Astrocyte (in vitro differentiated cells and primary cell): ENCODE data around the gene LZTS2. TPM values are rescaled to one million over a fixed set of nuclear protein-coding genes. Genes with fewer than 3 reads are reported as not detected.

Experiments
- DNase-seq: peaks from one replicate; pipeline ENCODE4 v3.0.0-alpha.2; 2010; ENCODE audit warnings: low read depth
- FAIRE-seq: peaks from 2 replicates; lab custom pipeline; 2011; peaks lifted over from hg19 to GRCh38; lab: Jason Lieb, UNC
- H2AFZ ChIP-seq: 2 replicates; pipeline ENCODE4 v1.6.0; 2012; ENCODE audit warnings: low read depth, low read length, inconsistent platforms
- H3K27ac ChIP-seq: 2 replicates; pipeline ENCODE4 v1.5.1; 2011; ENCODE audit warnings: low read depth, low read length, inconsistent platforms
- H3K27me3 ChIP-seq: 2 replicates; pipeline ENCODE4 v1.6.0; 2011; ENCODE audit warnings: low read length, inconsistent platforms; ENCODE audit not compliant: insufficient read depth
- H3K36me3 ChIP-seq: 2 replicates; pipeline ENCODE4 v1.5.1; 2011; ENCODE audit warnings: low read length, inconsistent platforms; ENCODE audit not compliant: insufficient read depth
- H3K4me1 ChIP-seq: 2 replicates; pipeline ENCODE4 v1.5.1; 2011; ENCODE audit warnings: low read length, inconsistent platforms; ENCODE audit not compliant: insufficient read depth
- H3K4me2 ChIP-seq: 2 replicates; pipeline ENCODE4 v1.6.0; 2012; ENCODE audit warnings: low read length, inconsistent platforms
- H3K4me3 ChIP-seq: 2 replicates; pipeline ENCODE4 v1.5.1; 2011; ENCODE audit warnings: low read depth, mild to moderate bottlenecking, low read length, inconsistent platforms; ENCODE audit not compliant: insufficient read depth
- H3K79me2 ChIP-seq: 2 replicates; pipeline ENCODE4 v1.6.0; 2012; ENCODE audit warnings: mild to moderate bottlenecking, low read length, inconsistent platforms; ENCODE audit not compliant: insufficient read depth
- H3K9ac ChIP-seq: 2 replicates; pipeline ENCODE4 v1.6.0; 2012; ENCODE audit warnings: mild to moderate bottlenecking, low read length, inconsistent platforms
- H3K9me3 ChIP-seq: 2 replicates; pipeline ENCODE4 v1.5.1; 2012; ENCODE audit warnings: low read depth, mild to moderate bottlenecking, low read length, inconsistent platforms; ENCODE audit not compliant: insufficient read depth
- H4K20me1 ChIP-seq: 2 replicates; pipeline ENCODE4 v1.6.0; 2012; ENCODE audit warnings: low read length, inconsistent platforms; ENCODE audit not compliant: insufficient read depth
- H3K27ac Mint-ChIP-seq: one replicate; pipeline ENCODE4 v1.8.0; 2021; ENCODE audit warnings: mild to moderate bottlenecking, mixed read lengths; ENCODE audit not compliant: unreplicated experiment
- H3K27me3 Mint-ChIP-seq: one replicate; pipeline ENCODE4 v1.8.0; 2021; ENCODE audit warnings: low read depth, mixed read lengths; ENCODE audit not compliant: unreplicated experiment
- H3K36me3 Mint-ChIP-seq: one replicate; pipeline ENCODE4 v1.8.0; 2021; ENCODE audit warnings: low read depth, mixed read lengths; ENCODE audit not compliant: unreplicated experiment
- H3K4me1 Mint-ChIP-seq: one replicate; pipeline ENCODE4 v1.8.0; 2021; ENCODE audit warnings: low read depth, mixed read lengths; ENCODE audit not compliant: unreplicated experiment
- H3K4me3 Mint-ChIP-seq: one replicate; pipeline ENCODE4 v1.8.0; 2021; ENCODE audit warnings: mild to moderate bottlenecking, moderate library complexity, mixed read lengths; ENCODE audit not compliant: unreplicated experiment
- H3K9me3 Mint-ChIP-seq: one replicate; pipeline ENCODE4 v1.8.0; 2021; ENCODE audit warnings: mild to moderate bottlenecking, mixed read lengths; ENCODE audit not compliant: unreplicated experiment
- CTCF ChIP-seq: IDR thresholded peaks from 2 replicates; pipeline ENCODE4 v1.5.1; 2011; ENCODE audit warnings: low read depth, mild to moderate bottlenecking, inconsistent platforms, low read length, moderate library complexity; ENCODE audit not compliant: insufficient read depth
- EZH2 ChIP-seq: IDR thresholded peaks from 2 replicates; pipeline ENCODE4 v1.6.1; 2012; ENCODE audit warnings: mild to moderate bottlenecking, low read length, inconsistent platforms; ENCODE audit not compliant: insufficient read depth
- total RNA-seq: library from RNA; stranded (reverse); gene quantifications from 2 replicates; pipeline ENCODE4 v1.2.1, GENCODE V29; 2021

The LZTS2 gene
- total RNA-seq, 1 donor from 2014 or later, result 69.9 TPM

- Histone ChIP-seq H3K27me3 (no peaks in the 10 kb centered on the region), H3K4me3 (peak overlapping the region; percentile 89), H2AFZ (peak overlapping the region; percentile 82), H3K9me3 (no peaks in the 10 kb centered on the region), H3K4me1 (peaks cover 36% of the 10 kb centered on the region), H4K20me1 (peaks cover 17% of the 10 kb centered on the region), H3K36me3 (peaks cover 5% of the 10 kb centered on the region), H3K4me2 (peak overlapping the region; percentile 93), H3K9ac (peak overlapping the region; percentile 94), H3K79me2 (peaks cover 34% of the 10 kb centered on the region), H3K27ac (peak overlapping the region; percentile 94)
- Mint-ChIP-seq H3K27me3 (no peaks in the 10 kb centered on the region), H3K27ac (peak overlapping the region; percentile 75), H3K9me3 (peaks cover 4% of the 10 kb centered on the region), H3K36me3 (peaks cover 6% of the 10 kb centered on the region), H3K4me3 (peak overlapping the region; percentile 91), H3K4me1 (peaks cover 13% of the 10 kb centered on the region)
- DNase-seq (peak; percentile 37), FAIRE-seq (no peak)
- TF ChIP-seq CTCF (peak; percentile 57), EZH2 (no peak)
These were observed 2.0 kb upstream of the LZTS2 start for GRCh38 chr10:100997360-100998182.

- H3K9me3 ChIP-seq, result no peaks in the 10 kb centered on the region
- peaks cover 42% of the 10 kb centered on the region for H3K79me2 ChIP-seq
- H4K20me1 ChIP-seq, result peaks cover 25% of the 10 kb centered on the region
- H3K4me1 ChIP-seq, result peaks cover 36% of the 10 kb centered on the region
- no peaks in the 10 kb centered on the region for H3K27me3 ChIP-seq
- H3K4me1 Mint-ChIP-seq, result peaks cover 13% of the 10 kb centered on the region
- peak overlapping the region; percentile 94 for H3K27ac ChIP-seq
- H3K4me3 Mint-ChIP-seq, result peak overlapping the region; percentile 88
- H3K4me3 ChIP-seq, result peak overlapping the region; percentile 89
- H3K27me3 Mint-ChIP-seq, result no peaks in the 10 kb centered on the region
- H3K9ac ChIP-seq, result peak overlapping the region; percentile 94
- no peak for TF ChIP-seq CTCF
- no peak for TF ChIP-seq EZH2
- H3K36me3 Mint-ChIP-seq, result peaks cover 6% of the 10 kb centered on the region
- peaks cover 4% of the 10 kb centered on the region for H3K9me3 Mint-ChIP-seq
- peak overlapping the region; percentile 93 for H3K4me2 ChIP-seq
- H3K36me3 ChIP-seq, result peaks cover 6% of the 10 kb centered on the region
- peak overlapping the region; percentile 82 for H2AFZ ChIP-seq
- peak; percentile 74 for DNase-seq
- FAIRE-seq, result no peak
- peak overlapping the region; percentile 91 for H3K27ac Mint-ChIP-seq
These were observed 1.2 kb upstream of the LZTS2 start for GRCh38 chr10:100998183-100998990.
